ENCODE results near the gene FAM222A. TPM values are rescaled to one million over a fixed set of nuclear protein-coding genes. Genes with fewer than 3 reads are reported as not detected.

The FAM222A gene
- total RNA-seq, 1 experiment from 2014 or later, result 3.1 TPM

DNA sequence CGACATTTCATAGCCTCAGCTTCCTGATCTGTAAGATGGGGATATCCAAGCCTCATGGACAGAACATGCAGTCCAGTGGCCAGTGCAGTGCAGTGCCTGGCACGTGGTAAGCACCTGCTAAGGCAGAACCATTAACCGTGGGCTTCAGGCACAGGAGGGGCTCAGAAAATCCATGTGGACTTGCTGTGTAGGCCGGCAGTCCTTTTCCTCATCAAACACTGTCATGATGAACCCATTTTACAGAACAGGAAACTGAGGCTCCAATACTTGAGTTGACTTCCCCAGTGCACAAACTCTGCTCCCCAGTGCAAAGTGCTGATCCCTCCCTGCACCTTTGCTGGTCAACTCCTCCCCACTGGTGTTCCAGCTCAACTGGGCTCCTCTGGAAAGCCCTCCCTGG lies 101.6 kb downstream of the FAM222A start:
- no TSS peak for BruUV-seq (replicated peaks)
- ChIA-PET CTCF (no interaction called here), POLR2A (ENCODE audit: unreplicated experiment) (no interaction called here)
- H3K4me1 ChIP-seq (replicated peaks; ENCODE audit: insufficient read depth), result peaks cover 11% of the 10 kb centered on the region; the same call in 1 of the 2 replicates
- H3K4me3 ChIP-seq, result no peak overlapping the region
- H3K4me2 ChIP-seq, result no peak overlapping the region
- no peak for DNase-seq
- H3K79me2 ChIP-seq (ENCODE audit: low read depth), result no peaks in the 10 kb centered on the region
- no peak overlapping the region for H2AFZ ChIP-seq
- H3K27me3 ChIP-seq (ENCODE audit: insufficient read depth, low read depth), result no peaks in the 10 kb centered on the region
- no peak for TF ChIP-seq EZH2 (IDR thresholded peaks at IDR 0.05; ENCODE audit: low read depth)
- TF ChIP-seq, protein P1, sequence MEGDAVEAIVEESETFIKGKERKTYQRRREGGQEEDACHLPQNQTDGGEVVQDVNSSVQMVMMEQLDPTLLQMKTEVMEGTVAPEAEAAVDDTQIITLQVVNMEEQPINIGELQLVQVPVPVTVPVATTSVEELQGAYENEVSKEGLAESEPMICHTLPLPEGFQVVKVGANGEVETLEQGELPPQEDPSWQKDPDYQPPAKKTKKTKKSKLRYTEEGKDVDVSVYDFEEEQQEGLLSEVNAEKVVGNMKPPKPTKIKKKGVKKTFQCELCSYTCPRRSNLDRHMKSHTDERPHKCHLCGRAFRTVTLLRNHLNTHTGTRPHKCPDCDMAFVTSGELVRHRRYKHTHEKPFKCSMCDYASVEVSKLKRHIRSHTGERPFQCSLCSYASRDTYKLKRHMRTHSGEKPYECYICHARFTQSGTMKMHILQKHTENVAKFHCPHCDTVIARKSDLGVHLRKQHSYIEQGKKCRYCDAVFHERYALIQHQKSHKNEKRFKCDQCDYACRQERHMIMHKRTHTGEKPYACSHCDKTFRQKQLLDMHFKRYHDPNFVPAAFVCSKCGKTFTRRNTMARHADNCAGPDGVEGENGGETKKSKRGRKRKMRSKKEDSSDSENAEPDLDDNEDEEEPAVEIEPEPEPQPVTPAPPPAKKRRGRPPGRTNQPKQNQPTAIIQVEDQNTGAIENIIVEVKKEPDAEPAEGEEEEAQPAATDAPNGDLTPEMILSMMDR (conservative IDR thresholded peaks at IDR 0.05), result no peak
- H3K27ac ChIP-seq, result no peak overlapping the region
- no peaks in the 10 kb centered on the region for H3K9me2 ChIP-seq (ENCODE audit: insufficient read depth)
- H3K9me3 ChIP-seq (ENCODE audit: insufficient read depth, low read depth), result no peaks in the 10 kb centered on the region
- intact Hi-C loops (cut with micrococcal nuclease; ENCODE audit: unreplicated experiment), result no loop called here
- no peaks in the 10 kb centered on the region for H4K20me1 ChIP-seq (ENCODE audit: insufficient read depth)
- no peaks in the 10 kb centered on the region for H3K36me3 ChIP-seq (ENCODE audit: low read depth)
- H3F3A ChIP-seq (ENCODE audit: insufficient read depth, low read depth), result peaks cover 10% of the 10 kb centered on the region

DNA sequence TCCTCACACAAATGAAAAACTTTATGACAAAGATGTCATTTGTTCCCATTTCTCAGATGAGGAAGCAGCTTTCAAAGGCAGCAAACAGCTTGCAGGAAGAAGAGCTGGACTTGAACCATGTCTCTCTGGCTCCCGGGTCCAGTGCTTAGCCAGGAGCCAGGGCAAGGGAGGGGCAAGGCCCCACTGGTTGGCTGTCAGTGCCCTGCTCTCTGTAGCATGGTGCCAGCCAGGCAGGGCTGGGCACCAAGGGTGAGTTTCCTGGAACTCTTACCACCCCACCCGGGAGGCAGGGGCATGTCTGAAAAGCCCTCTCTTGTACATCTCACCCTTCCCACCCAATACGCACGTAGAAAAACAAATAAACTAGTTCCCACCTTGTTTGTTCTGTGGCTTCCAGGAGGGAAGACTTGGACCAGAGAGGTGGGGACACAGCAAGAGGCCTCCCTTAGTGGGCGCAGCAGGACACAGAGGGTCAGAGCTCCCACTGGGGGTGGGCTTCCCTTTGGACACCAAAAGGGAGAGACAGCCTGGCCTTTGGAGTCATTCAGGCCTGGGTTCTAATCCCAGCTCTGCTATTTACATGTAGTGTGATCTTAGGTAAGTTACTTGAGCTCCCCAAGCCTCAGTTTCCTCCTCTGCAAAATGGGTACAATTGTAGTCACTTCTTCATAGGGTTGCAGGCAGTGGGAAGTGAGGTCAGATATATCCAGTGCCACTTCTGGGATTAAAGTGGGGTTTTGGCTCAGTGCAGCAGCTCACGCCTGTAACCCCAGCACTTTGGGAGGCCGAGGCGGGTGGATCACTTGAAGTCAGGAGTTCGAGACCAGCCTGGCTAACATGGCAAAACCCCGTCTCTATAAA lies 102.4 kb downstream of the FAM222A start:
- Histone ChIP-seq H3K4me1 (replicated peaks; ENCODE audit: insufficient read depth) (peaks cover 11% of the 10 kb centered on the region; the same call in 1 of the 2 replicates), H3K27me3 (ENCODE audit: insufficient read depth, low read depth) (no peaks in the 10 kb centered on the region), H3K27ac (no peak overlapping the region), H3K79me2 (ENCODE audit: low read depth) (no peaks in the 10 kb centered on the region), H3K9me3 (ENCODE audit: insufficient read depth, low read depth) (no peaks in the 10 kb centered on the region), H4K20me1 (ENCODE audit: insufficient read depth) (no peaks in the 10 kb centered on the region), H3K4me2 (no peak overlapping the region), H3K36me3 (ENCODE audit: low read depth) (no peaks in the 10 kb centered on the region), H2AFZ (no peak overlapping the region), H3K9me2 (ENCODE audit: insufficient read depth) (no peaks in the 10 kb centered on the region), H3F3A (ENCODE audit: insufficient read depth, low read depth) (peaks cover 10% of the 10 kb centered on the region), H3K4me3 (no peak overlapping the region)
- TF ChIP-seq, protein P1 (conservative IDR thresholded peaks at IDR 0.05), result no peak
- TF ChIP-seq EZH2 (IDR thresholded peaks at IDR 0.05; ENCODE audit: low read depth), result no peak
- CTCF ChIA-PET, result no interaction called here
- BruUV-seq (replicated peaks), result no TSS peak
- intact Hi-C loops (cut with micrococcal nuclease; ENCODE audit: unreplicated experiment), result no loop called here
- no peak for DNase-seq
- POLR2A ChIA-PET (ENCODE audit: unreplicated experiment), result no interaction called here

DNA sequence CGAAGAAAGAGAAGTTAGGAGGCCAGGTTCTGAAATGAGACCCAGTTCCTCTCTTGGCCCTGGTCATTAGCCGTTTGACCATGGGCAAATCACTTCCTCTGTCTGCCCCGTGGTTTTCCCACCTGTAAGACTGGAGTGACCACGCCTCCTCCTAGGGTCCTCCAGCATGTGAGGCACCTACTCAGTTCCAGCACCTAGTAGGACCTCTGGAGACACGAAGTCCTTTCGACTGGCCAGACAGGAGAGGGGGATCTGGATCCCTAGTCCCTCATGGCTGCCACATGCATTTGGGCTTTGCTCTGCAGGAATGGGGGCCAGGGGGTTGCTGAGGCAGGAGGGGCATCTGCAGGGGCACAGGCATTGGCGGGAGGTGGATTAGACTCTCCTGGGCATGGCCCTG lies 103.2 kb downstream of the FAM222A start:
- Histone ChIP-seq H3K27me3 (ENCODE audit: insufficient read depth, low read depth) (no peaks in the 10 kb centered on the region), H3K4me1 (replicated peaks; ENCODE audit: insufficient read depth) (peaks cover 11% of the 10 kb centered on the region; the same call in 1 of the 2 replicates), H3K27ac (no peak overlapping the region), H4K20me1 (ENCODE audit: insufficient read depth) (no peaks in the 10 kb centered on the region), H2AFZ (no peak overlapping the region), H3K4me2 (no peak overlapping the region), H3F3A (ENCODE audit: insufficient read depth, low read depth) (peaks cover 10% of the 10 kb centered on the region), H3K9me3 (ENCODE audit: insufficient read depth, low read depth) (no peaks in the 10 kb centered on the region), H3K79me2 (ENCODE audit: low read depth) (no peaks in the 10 kb centered on the region), H3K36me3 (ENCODE audit: low read depth) (no peaks in the 10 kb centered on the region), H3K9me2 (ENCODE audit: insufficient read depth) (no peaks in the 10 kb centered on the region), H3K4me3 (no peak overlapping the region)
- BruUV-seq (replicated peaks), result no TSS peak
- intact Hi-C loops (cut with micrococcal nuclease; ENCODE audit: unreplicated experiment), result no loop called here
- TF ChIP-seq, protein P1 (conservative IDR thresholded peaks at IDR 0.05), result no peak
- TF ChIP-seq EZH2 (IDR thresholded peaks at IDR 0.05; ENCODE audit: low read depth), result no peak
- CTCF ChIA-PET, result interaction anchor here (1.1 kb wide), 1 partner anchor 24 kb away, joined by 3 read pairs; no protein-coding TSS in a partner anchor
- POLR2A ChIA-PET (ENCODE audit: unreplicated experiment), result no interaction called here
- DNase-seq, result no peak

Measured in PC-9 (cell line).